A549 (cell line): ENCODE results near the gene COL15A1. TPM values are rescaled to one million over a fixed set of nuclear protein-coding genes. Genes with fewer than 3 reads are reported as not detected.

ENCODE experiments used
- ATAC-seq, 2 experiments: fragments of 200-7000 bp in 1 of 2; fragments of >200 bp in 1 of 2; cut with Nextera tagmentation in 1 of 2; cut with Tn5 transposase in 1 of 2; 3 replicates each; pipeline versions ENCODE4 v1.8.0 to v1.9.1; 2018 to 2020; ENCODE audit warnings: mild to moderate bottlenecking in 1 of 2, moderate library complexity in 1 of 2
- CTCF ChIA-PET: fragments of 300-600 bp; sonication (Branson Sonifier 250); formaldehyde crosslinking; extraction: SDS; loops from one replicate; lab custom pipeline; 2021; ENCODE audit warnings: antibody characterized with exemption, inconsistent platforms; lab: Yijun Ruan, JAX
- POLR2A ChIA-PET: fragments of 350-600 bp; formaldehyde crosslinking; extraction: SDS; loops from one replicate; lab custom pipeline; 2021; ENCODE audit warnings: antibody characterized with exemption, inconsistent platforms; lab: Yijun Ruan, JAX
- DNase-seq, 2 experiments: peaks; one replicate each; pipeline versions ENCODE4 v3.0.0 to v3.0.0-alpha.2; 2011 to 2016; ENCODE audit warnings: low read depth in 1 of 2, low spot score in 1 of 2
- FAIRE-seq: peaks from 2 replicates; lab custom pipeline; 2011; peaks lifted over from hg19 to GRCh38; lab: Jason Lieb, UNC
- H3K27ac ChIP-seq, 2 experiments: fragments of >200 bp; sonication (Bioruptor Twin); formaldehyde crosslinking; 3 replicates each; pipeline ENCODE4 v1.5.1; 2016 to 2017
- H3K4me1 ChIP-seq: fragments of >200 bp; sonication (Bioruptor Twin); formaldehyde crosslinking; 3 replicates; pipeline ENCODE4 v1.6.1; 2016
- H3K4me2 ChIP-seq: fragments of >200 bp; sonication (Bioruptor Twin); formaldehyde crosslinking; 3 replicates; pipeline ENCODE4 v1.6.1; 2016
- H3K4me3 ChIP-seq: fragments of >200 bp; sonication (Bioruptor Twin); formaldehyde crosslinking; 3 replicates; pipeline ENCODE4 v1.5.1; 2016
- H3K9me3 ChIP-seq: fragments of >200 bp; sonication (Bioruptor Twin); formaldehyde crosslinking; 3 replicates; pipeline ENCODE4 v1.6.1; 2016
- BHLHE40 ChIP-seq: IDR thresholded peaks from 2 replicates; pipeline ENCODE4 v1.6.1; 2012; ENCODE audit warnings: low read depth, low read length, inconsistent platforms
- CBX2 ChIP-seq: fragments of 200-600 bp; sonication (generic); IDR thresholded peaks from 2 replicates; pipeline ENCODE4 v1.6.1; 2016; ENCODE audit warnings: low read depth, mild to moderate bottlenecking, borderline replicate concordance
- CBX8 ChIP-seq: fragments of 200-600 bp; sonication (generic); IDR thresholded peaks from 2 replicates; pipeline ENCODE4 v1.6.1; 2016
- CHD4 ChIP-seq: fragments of 200-600 bp; sonication (generic); IDR thresholded peaks from 2 replicates; pipeline ENCODE4 v1.6.1; 2016; ENCODE audit warnings: antibody characterized with exemption, mild to moderate bottlenecking, borderline replicate concordance
- EP300 ChIP-seq, 2 experiments: fragments of >200 bp; sonication (Bioruptor Twin); formaldehyde crosslinking; IDR thresholded peaks; 2 replicates in 1 of 2; 3 replicates in 1 of 2; pipeline ENCODE4 v1.6.1; 2016 to 2017
- ESRRA ChIP-seq: fragments of 150-350 bp; IDR thresholded peaks from 2 replicates; pipeline ENCODE4 v1.6.1; 2014; ENCODE audit warnings: mild to moderate bottlenecking, low read length, borderline replicate concordance
- FOSB ChIP-seq: fragments of 250-450 bp; sonication (Bioruptor Pico); IDR thresholded peaks from 2 replicates; pipeline ENCODE4 v1.5.0; 2020; ENCODE audit warnings: mild to moderate bottlenecking, moderate library complexity
- FOXS1 ChIP-seq: fragments of 250-450 bp; sonication (Bioruptor Pico); IDR thresholded peaks from 2 replicates; pipeline ENCODE4 v1.5.0; 2020; ENCODE audit warnings: mild to moderate bottlenecking, moderate library complexity
- HDAC2 ChIP-seq: fragments of 200-600 bp; sonication (generic); IDR thresholded peaks from 2 replicates; pipeline ENCODE4 v1.6.1; 2016
- HEYL ChIP-seq: fragments of 250-450 bp; sonication (Bioruptor Pico); IDR thresholded peaks from 2 replicates; pipeline ENCODE4 v1.8.0; 2021; ENCODE audit warnings: mild to moderate bottlenecking, moderate library complexity
- HOXB13 ChIP-seq: fragments of 250-450 bp; sonication (Bioruptor Pico); IDR thresholded peaks from 2 replicates; pipeline ENCODE4 v1.5.0; 2020; ENCODE audit warnings: low read depth, mild to moderate bottlenecking, moderate library complexity
- JUN ChIP-seq, 2 experiments: fragments of >200 bp; sonication (Bioruptor Twin); formaldehyde crosslinking; IDR thresholded peaks; 2 replicates in 1 of 2; 3 replicates in 1 of 2; pipeline ENCODE4 v1.6.1; 2016 to 2017
- JUNB ChIP-seq: fragments of >200 bp; sonication (Bioruptor Twin); formaldehyde crosslinking; IDR thresholded peaks from 2 replicates; pipeline ENCODE4 v1.6.1; 2016
- KDM1A ChIP-seq: fragments of 200-600 bp; sonication (generic); IDR thresholded peaks from 2 replicates; pipeline ENCODE4 v1.6.1; 2016; ENCODE audit warnings: low read depth, mild to moderate bottlenecking
- MAZ ChIP-seq: fragments of 150-350 bp; IDR thresholded peaks from 2 replicates; pipeline ENCODE4 v1.6.1; 2014; ENCODE audit warnings: antibody characterized with exemption, low read depth, low read length, borderline replicate concordance
- MYC ChIP-seq: IDR thresholded peaks from 2 replicates; pipeline ENCODE4 v1.6.1; 2012; ENCODE audit warnings: mild to moderate bottlenecking, inconsistent platforms, low read length, improper control_type of control experiment, borderline replicate concordance
- NFE2L2 ChIP-seq: fragments of 150-350 bp; conservative IDR thresholded peaks from 2 replicates; pipeline ENCODE4 v1.6.1; 2014; ENCODE audit warnings: low read length
- NPAS2 ChIP-seq: fragments of 250-450 bp; sonication (Bioruptor Pico); IDR thresholded peaks from 2 replicates; pipeline ENCODE4 v1.8.0; 2022; ENCODE audit warnings: mild to moderate bottlenecking, moderate library complexity, borderline replicate concordance
- NR3C1 ChIP-seq: fragments of >200 bp; sonication (Bioruptor Twin); formaldehyde crosslinking; IDR thresholded peaks from 3 replicates; pipeline ENCODE4 v1.6.1; 2017
- PHF8 ChIP-seq: fragments of 200-600 bp; sonication (generic); IDR thresholded peaks from 2 replicates; pipeline ENCODE4 v1.6.1; 2016; ENCODE audit warnings: low read depth, mild to moderate bottlenecking, antibody characterized with exemption, moderate library complexity, borderline replicate concordance
- POLR2A ChIP-seq: IDR thresholded peaks from 2 replicates; pipeline ENCODE4 v1.6.1; 2012; ENCODE audit warnings: mild to moderate bottlenecking, low read length
- RARB ChIP-seq: fragments of 250-450 bp; sonication (Bioruptor Pico); IDR thresholded peaks from 2 replicates; pipeline ENCODE4 v1.8.0; 2021; ENCODE audit warnings: mild to moderate bottlenecking, moderate library complexity
- RCOR1 ChIP-seq: fragments of 150-350 bp; IDR thresholded peaks from 2 replicates; pipeline ENCODE4 v1.6.1; 2014; ENCODE audit warnings: antibody characterized with exemption, low read length, low read depth
- RFX5 ChIP-seq: fragments of 450-650 bp; IDR thresholded peaks from 2 replicates; pipeline ENCODE4 v1.7.1; 2014; ENCODE audit warnings: antibody characterized with exemption, mild to moderate bottlenecking, moderate library complexity
- SMC3 ChIP-seq: fragments of >200 bp; sonication (Bioruptor Twin); formaldehyde crosslinking; IDR thresholded peaks from 3 replicates; pipeline ENCODE4 v1.6.1; 2018; ENCODE audit warnings: inconsistent platforms
- TFCP2L1 ChIP-seq: fragments of 250-450 bp; sonication (Bioruptor Pico); IDR thresholded peaks from 2 replicates; pipeline ENCODE4 v1.5.0; 2021; ENCODE audit warnings: mild to moderate bottlenecking
- ZC3H11A ChIP-seq: fragments of 450-650 bp; IDR thresholded peaks from 2 replicates; pipeline ENCODE4 v1.6.1; 2014; ENCODE audit warnings: antibody characterized with exemption, mild to moderate bottlenecking
- ZFP36 ChIP-seq: fragments of 450-650 bp; IDR thresholded peaks from 2 replicates; pipeline ENCODE4 v1.6.1; 2014; ENCODE audit warnings: borderline replicate concordance; ENCODE audit not compliant: partially characterized antibody
- ZNF302 ChIP-seq: fragments of 250-450 bp; sonication (Bioruptor Pico); IDR thresholded peaks from 2 replicates; pipeline ENCODE4 v1.9.0; 2021; ENCODE audit warnings: inconsistent platforms, mild to moderate bottlenecking, moderate library complexity
- WGBS: methylation state at CpG from one replicate; pipeline ENCODE4 v1.1.6; 2017; ENCODE audit errors: missing lambda C conversion rate; 5-methylcytosine and 5-hydroxymethylcytosine counted together
- polyA plus RNA-seq, 4 experiments: library from polyadenylated mRNA; depleted of rRNA in 3 of 4; stranded (reverse); fragments of >200 nt; fragmentation: RNase III in 1 of 4; extraction: RNeasy Plus Mini Kit Qiagen cat#74134 plus additional on column Dnase treatment in 1 of 4; gene quantifications; 2 replicates in 3 of 4; 3 replicates in 1 of 4; pipeline ENCODE4 v1.2.3, GENCODE V29; 2011 to 2017
- TF ChIP-seq, protein P1 (sequence below): fragments of >200 bp; sonication (Bioruptor Twin); formaldehyde crosslinking; IDR thresholded peaks from 3 replicates; pipeline ENCODE4 v1.6.1; 2016
- TF ChIP-seq, protein P2 (sequence below): IDR thresholded peaks from 2 replicates; pipeline ENCODE4 v1.6.1; 2012
- TF ChIP-seq, protein P3 (sequence below): fragments of 150-350 bp; IDR thresholded peaks from 2 replicates; pipeline ENCODE4 v1.6.1; 2014; ENCODE audit warnings: low read depth, mild to moderate bottlenecking, low read length
- TF ChIP-seq, protein P4 (sequence below): fragments of >200 bp; sonication (Bioruptor Twin); formaldehyde crosslinking; IDR thresholded peaks from 3 replicates; pipeline ENCODE4 v1.5.1; 2016
- TF ChIP-seq, protein P5 (sequence below): fragments of 250-450 bp; sonication (Bioruptor Pico); IDR thresholded peaks from 2 replicates; pipeline ENCODE4 v1.5.0; 2020; ENCODE audit warnings: low read depth, mild to moderate bottlenecking, moderate library complexity
- TF ChIP-seq, protein P6 (sequence below): IDR thresholded peaks from 2 replicates; pipeline ENCODE4 v1.6.1; 2012; ENCODE audit warnings: low read depth, borderline replicate concordance

COL15A1 gene
- polyA plus RNA-seq, 2 of the 4 experiments (the other 2 are of a cell fraction) = 0.09 to 0.12 TPM

DNA sequence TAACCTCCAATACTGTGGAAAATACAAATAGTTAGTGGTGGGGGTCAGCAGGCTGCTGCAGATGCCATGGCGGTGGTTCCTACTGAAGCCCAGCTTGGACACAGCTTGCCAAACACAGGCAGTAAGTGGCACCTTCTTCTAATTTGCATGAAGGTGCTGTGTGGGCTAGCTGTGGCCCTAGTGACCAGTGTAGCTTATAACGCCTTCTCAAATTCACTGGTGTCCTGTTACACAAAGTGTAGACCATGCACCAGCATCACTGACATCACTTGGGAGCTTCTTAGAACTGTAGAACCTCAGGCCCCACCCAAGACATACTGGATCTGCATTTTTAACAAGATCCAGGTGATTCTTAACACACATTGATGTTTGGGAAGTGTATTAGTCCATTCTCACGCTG is 102.4 kb downstream of the COL15A1 start:
- DNase-seq = no peak
- no peak overlapping the region for H3K27ac ChIP-seq
- no peak for TF ChIP-seq TFCP2L1 (CRISPR knock-in tag)
- no peak for TF ChIP-seq JUN (IDR thresholded peaks at IDR 0.05)
- TF ChIP-seq, protein P1, sequence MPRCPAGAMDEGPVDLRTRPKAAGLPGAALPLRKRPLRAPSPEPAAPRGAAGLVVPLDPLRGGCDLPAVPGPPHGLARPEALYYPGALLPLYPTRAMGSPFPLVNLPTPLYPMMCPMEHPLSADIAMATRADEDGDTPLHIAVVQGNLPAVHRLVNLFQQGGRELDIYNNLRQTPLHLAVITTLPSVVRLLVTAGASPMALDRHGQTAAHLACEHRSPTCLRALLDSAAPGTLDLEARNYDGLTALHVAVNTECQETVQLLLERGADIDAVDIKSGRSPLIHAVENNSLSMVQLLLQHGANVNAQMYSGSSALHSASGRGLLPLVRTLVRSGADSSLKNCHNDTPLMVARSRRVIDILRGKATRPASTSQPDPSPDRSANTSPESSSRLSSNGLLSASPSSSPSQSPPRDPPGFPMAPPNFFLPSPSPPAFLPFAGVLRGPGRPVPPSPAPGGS = no peak
- no peak for TF ChIP-seq JUNB
- no peak for TF ChIP-seq RFX5
- TF ChIP-seq FOXS1 (CRISPR knock-in tag) = no peak
- no peak for TF ChIP-seq MAZ
- TF ChIP-seq ZNF302 = no peak
- no peak for TF ChIP-seq BHLHE40
- TF ChIP-seq CBX2 = no peak
- TF ChIP-seq CHD4 = no peak
- no peak for TF ChIP-seq KDM1A
- TF ChIP-seq, protein P2, sequence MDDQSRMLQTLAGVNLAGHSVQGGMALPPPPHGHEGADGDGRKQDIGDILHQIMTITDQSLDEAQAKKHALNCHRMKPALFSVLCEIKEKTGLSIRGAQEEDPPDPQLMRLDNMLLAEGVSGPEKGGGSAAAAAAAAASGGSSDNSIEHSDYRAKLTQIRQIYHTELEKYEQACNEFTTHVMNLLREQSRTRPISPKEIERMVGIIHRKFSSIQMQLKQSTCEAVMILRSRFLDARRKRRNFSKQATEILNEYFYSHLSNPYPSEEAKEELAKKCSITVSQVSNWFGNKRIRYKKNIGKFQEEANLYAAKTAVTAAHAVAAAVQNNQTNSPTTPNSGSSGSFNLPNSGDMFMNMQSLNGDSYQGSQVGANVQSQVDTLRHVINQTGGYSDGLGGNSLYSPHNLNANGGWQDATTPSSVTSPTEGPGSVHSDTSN = no peak
- TF ChIP-seq RCOR1 = no peak
- TF ChIP-seq NR3C1 = no peak
- TF ChIP-seq, protein P3, sequence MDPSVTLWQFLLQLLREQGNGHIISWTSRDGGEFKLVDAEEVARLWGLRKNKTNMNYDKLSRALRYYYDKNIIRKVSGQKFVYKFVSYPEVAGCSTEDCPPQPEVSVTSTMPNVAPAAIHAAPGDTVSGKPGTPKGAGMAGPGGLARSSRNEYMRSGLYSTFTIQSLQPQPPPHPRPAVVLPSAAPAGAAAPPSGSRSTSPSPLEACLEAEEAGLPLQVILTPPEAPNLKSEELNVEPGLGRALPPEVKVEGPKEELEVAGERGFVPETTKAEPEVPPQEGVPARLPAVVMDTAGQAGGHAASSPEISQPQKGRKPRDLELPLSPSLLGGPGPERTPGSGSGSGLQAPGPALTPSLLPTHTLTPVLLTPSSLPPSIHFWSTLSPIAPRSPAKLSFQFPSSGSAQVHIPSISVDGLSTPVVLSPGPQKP = no peak
- TF ChIP-seq PHF8 = no peak
- TF ChIP-seq RARB (CRISPR knock-in tag) = no peak
- TF ChIP-seq NPAS2 (CRISPR knock-in tag) = no peak
- TF ChIP-seq, protein P4, sequence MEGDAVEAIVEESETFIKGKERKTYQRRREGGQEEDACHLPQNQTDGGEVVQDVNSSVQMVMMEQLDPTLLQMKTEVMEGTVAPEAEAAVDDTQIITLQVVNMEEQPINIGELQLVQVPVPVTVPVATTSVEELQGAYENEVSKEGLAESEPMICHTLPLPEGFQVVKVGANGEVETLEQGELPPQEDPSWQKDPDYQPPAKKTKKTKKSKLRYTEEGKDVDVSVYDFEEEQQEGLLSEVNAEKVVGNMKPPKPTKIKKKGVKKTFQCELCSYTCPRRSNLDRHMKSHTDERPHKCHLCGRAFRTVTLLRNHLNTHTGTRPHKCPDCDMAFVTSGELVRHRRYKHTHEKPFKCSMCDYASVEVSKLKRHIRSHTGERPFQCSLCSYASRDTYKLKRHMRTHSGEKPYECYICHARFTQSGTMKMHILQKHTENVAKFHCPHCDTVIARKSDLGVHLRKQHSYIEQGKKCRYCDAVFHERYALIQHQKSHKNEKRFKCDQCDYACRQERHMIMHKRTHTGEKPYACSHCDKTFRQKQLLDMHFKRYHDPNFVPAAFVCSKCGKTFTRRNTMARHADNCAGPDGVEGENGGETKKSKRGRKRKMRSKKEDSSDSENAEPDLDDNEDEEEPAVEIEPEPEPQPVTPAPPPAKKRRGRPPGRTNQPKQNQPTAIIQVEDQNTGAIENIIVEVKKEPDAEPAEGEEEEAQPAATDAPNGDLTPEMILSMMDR = no peak
- no peak for FAIRE-seq
- no peaks in the 10 kb centered on the region for H3K9me3 ChIP-seq
- H3K4me2 ChIP-seq = no peak overlapping the region
- no peak for ATAC-seq
- POLR2A ChIA-PET = no interaction called here
- 64% methylated on average over 3 of the region's 3 CpGs for WGBS
- CTCF ChIA-PET = interaction anchor here (1.0 to 1.6 kb wide), 2 partner anchors 20 to 95 kb away, joined by 3 to 4 read pairs; no protein-coding TSS in a partner anchor
- H3K4me1 ChIP-seq = peaks cover 15% of the 10 kb centered on the region
- H3K4me3 ChIP-seq = no peak overlapping the region

DNA sequence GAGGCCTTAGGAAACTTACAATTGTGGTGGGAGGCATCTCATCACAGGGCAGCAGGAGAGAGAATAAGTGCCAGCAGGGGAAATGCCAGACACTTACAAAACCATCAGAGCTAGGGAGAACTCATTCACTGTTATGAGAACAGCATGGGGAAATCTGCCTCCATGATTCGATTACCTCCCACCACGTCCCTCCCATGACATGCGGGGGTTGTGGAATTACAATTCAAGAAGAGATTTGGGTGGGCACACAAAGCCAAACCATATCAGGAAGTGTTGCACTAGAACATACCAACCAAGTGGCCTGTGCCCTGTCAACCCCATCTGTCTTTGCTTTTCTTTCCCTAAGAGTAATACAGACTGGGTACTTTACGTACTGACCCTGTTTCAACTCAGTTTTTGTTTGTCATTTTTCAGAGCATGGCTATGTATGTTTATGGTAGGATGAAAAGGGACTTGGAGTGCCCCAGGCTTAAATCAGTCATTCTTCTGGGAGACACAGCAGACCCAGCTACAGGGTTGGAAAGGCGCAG is 102.9 kb downstream of the COL15A1 start:
- H3K9me3 ChIP-seq = no peaks in the 10 kb centered on the region
- no peak for FAIRE-seq
- CTCF ChIA-PET = interaction anchor here (1.0 to 1.2 kb wide), 2 partner anchors 8 to 94 kb away, joined by 3 to 4 read pairs; no protein-coding TSS in a partner anchor
- no peak overlapping the region for H3K27ac ChIP-seq
- no peak overlapping the region for H3K4me3 ChIP-seq
- peaks cover 11% of the 10 kb centered on the region for H3K4me1 ChIP-seq
- POLR2A ChIA-PET = no interaction called here
- no peak for ATAC-seq
- H3K4me2 ChIP-seq = no peak overlapping the region
- no peak for DNase-seq
- 67% methylated on average over 5 of the region's 5 CpGs for WGBS
- TF ChIP-seq SMC3 (no peak), HDAC2 (no peak), HOXB13 (CRISPR knock-in tag) (no peak), CBX2 (no peak), HEYL (CRISPR knock-in tag) (no peak), ZFP36 (no peak), CBX8 (no peak), ESRRA (no peak), ZC3H11A (no peak), NPAS2 (CRISPR knock-in tag) (no peak), RCOR1 (no peak), POLR2A (no peak), MYC (no peak), ZNF302 (no peak), NFE2L2 (no peak), EP300 (IDR thresholded peaks at IDR 0.05) (no peak), FOSB (CRISPR knock-in tag) (no peak)
- TF ChIP-seq, protein P5, sequence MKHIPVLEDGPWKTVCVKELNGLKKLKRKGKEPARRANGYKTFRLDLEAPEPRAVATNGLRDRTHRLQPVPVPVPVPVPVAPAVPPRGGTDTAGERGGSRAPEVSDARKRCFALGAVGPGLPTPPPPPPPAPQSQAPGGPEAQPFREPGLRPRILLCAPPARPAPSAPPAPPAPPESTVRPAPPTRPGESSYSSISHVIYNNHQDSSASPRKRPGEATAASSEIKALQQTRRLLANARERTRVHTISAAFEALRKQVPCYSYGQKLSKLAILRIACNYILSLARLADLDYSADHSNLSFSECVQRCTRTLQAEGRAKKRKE (CRISPR knock-in tag) = no peak
- TF ChIP-seq, protein P6, sequence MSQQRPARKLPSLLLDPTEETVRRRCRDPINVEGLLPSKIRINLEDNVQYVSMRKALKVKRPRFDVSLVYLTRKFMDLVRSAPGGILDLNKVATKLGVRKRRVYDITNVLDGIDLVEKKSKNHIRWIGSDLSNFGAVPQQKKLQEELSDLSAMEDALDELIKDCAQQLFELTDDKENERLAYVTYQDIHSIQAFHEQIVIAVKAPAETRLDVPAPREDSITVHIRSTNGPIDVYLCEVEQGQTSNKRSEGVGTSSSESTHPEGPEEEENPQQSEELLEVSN = no peak
